WERI-Rb-1 (cell line): ENCODE data around the gene CD4.
A peak's percentile ranks its signal among the peaks of the same experiment; 100 is the strongest.

Experiments
- DNase-seq: peaks from one replicate; pipeline ENCODE4 v3.0.0-alpha.2; 2020
- H3K27ac ChIP-seq: fragments of 250-450 bp; sonication (Bioruptor Pico); 2 replicates; pipeline ENCODE4 v1.5.1; 2020; ENCODE audit warnings: mild to moderate bottlenecking, moderate library complexity
- H3K27me3 ChIP-seq: fragments of 250-450 bp; sonication (Bioruptor Pico); 2 replicates; pipeline ENCODE4 v1.5.1; 2021; ENCODE audit warnings: mild to moderate bottlenecking, low read depth, moderate library complexity; ENCODE audit not compliant: insufficient read depth, severe bottlenecking
- H3K36me3 ChIP-seq: fragments of 250-450 bp; sonication (Bioruptor Pico); 2 replicates; pipeline ENCODE4 v1.5.1; 2020; ENCODE audit warnings: mild to moderate bottlenecking, moderate library complexity
- H3K4me3 ChIP-seq: 2 replicates; pipeline ENCODE4 v1.5.1; 2011; ENCODE audit warnings: low read depth, mild to moderate bottlenecking, control low read depth, low read length
- H3K9me3 ChIP-seq: fragments of 250-450 bp; sonication (Bioruptor Pico); 2 replicates; pipeline ENCODE4 v1.5.1; 2021; ENCODE audit warnings: mild to moderate bottlenecking, moderate library complexity; ENCODE audit not compliant: severe bottlenecking
- CTCF ChIP-seq: IDR thresholded peaks from 2 replicates; pipeline ENCODE4 v1.5.1; 2011; ENCODE audit warnings: low read depth, mild to moderate bottlenecking, control low read depth, inconsistent platforms, low read length

CD4 gene

DNA sequence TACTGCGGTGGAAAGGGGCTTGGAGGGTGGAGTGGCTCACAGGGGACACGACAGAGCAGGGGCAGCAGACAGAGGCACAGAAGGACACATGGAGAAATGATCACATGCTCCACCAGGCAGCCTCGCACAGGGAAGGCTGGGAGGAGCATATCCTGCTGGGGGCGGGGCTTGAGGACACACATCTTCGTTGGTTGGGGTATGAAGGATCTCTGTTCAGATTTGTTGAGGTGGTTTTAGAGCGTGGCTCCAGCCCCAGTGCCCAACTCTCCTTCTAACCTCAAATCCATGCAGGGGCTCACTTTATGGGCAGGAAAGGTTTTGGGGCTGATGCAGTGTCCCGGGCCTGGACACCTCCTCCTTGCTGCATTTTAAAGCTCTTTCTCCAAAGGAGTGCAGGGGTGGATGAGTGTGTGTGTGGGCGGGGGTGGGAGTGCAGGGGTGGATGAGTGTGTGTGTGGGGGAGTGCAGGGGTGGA is 38.1 kb downstream of the CD4 start:
- no peak for TF ChIP-seq CTCF
- peak; percentile 96 for DNase-seq
- Histone ChIP-seq H3K4me3 (0 out of 2 replicates have a peak overlapping the region, but pooled peaks have one; percentile 5), H3K27me3 (no peaks in the 10 kb centered on the region), H3K36me3 (peaks cover 52% of the 10 kb centered on the region), H3K9me3 (no peaks in the 10 kb centered on the region), H3K27ac (peak overlapping the region; percentile 64)

DNA sequence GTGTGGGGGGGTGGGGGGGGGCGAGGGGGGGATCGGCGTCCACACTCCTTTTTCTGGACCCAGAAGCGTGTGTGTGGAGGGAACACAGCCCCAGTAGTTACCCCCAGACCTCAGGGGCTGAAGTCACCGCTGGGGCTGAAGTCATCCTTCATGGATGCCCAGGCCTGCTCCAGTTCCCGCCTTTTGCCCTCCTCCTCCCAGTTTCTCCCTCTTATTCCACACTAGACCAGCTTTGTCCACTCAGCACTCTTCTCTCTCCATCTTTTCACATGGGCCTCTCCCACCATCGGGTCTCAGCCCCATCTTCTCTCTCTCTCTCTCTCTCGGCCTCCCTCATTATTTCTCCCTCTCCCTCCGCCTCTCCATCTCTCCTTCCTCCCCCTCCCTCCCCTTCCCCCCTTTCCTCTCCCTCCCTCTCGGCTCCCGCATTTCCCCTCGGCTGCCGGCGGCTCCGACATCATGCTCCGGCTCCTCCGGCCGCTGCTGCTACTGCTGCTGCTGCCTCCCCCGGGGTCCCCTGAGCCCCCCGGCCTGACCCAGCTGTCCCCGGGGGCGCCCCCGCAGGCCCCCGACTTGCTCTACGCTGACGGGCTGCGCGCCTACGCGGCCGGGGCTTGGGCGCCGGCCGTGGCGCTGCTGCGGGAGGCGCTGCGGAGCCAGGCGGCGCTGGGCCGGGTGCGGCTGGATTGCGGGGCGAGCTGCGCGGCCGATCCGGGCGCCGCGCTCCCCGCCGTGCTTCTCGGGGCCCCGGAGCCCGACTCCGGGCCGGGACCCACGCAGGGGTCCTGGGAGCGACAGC is 38.9 kb downstream of the CD4 start, which contains the start of gene P3H3:
Gene P3H3, plus strand, starts transcription at position 426 of the 799 bp plus-strand sequence. Its CDS starts 34 bp downstream, at position 460.
- TF ChIP-seq CTCF = 0 out of 2 replicates have a peak, but pooled peaks have one; percentile 4
- Histone ChIP-seq H3K4me3 (peak within 1 kb of the TSS; percentile 67), H3K27ac (peak within 1 kb of the TSS; percentile 91), H3K27me3 (no peaks in the 10 kb centered on the region), H3K9me3 (no peaks in the 10 kb centered on the region), H3K36me3 (peaks cover 56% of the 10 kb centered on the region)
- DNase-seq = peak; percentile 49

- peak overlapping the region; percentile 91 for H3K27ac ChIP-seq
- peaks cover 64% of the 10 kb centered on the region for H3K36me3 ChIP-seq
- H3K9me3 ChIP-seq = no peaks in the 10 kb centered on the region
- no peaks in the 10 kb centered on the region for H3K27me3 ChIP-seq
- H3K4me3 ChIP-seq = peak overlapping the region; percentile 67
- TF ChIP-seq CTCF = no peak
- peak; percentile 52 for DNase-seq
Observed at GRCh38 chr12:6828781-6829535, 39.6 kb downstream of the CD4 start.

- Histone ChIP-seq H3K36me3 (peaks cover 67% of the 10 kb centered on the region), H3K27ac (peak overlapping the region; percentile 91), H3K27me3 (no peaks in the 10 kb centered on the region)
Observed at GRCh38 chr12:6829536-6830220, 40.4 kb downstream of the CD4 start.

More at GRCh38 chr12:6829536-6830220, 40.4 kb downstream of the CD4 start:
- peak; percentile 18; the same call in 1 of the 2 replicates for TF ChIP-seq CTCF
- H3K9me3 ChIP-seq = no peaks in the 10 kb centered on the region
- DNase-seq = peak; percentile 71
- peak overlapping the region; percentile 67 for H3K4me3 ChIP-seq
